ENCODE results near the gene ENC1. TPM values are rescaled to one million over a fixed set of nuclear protein-coding genes. Genes with fewer than 3 reads are reported as not detected.

ENC1 gene
- polyA plus RNA-seq, 1 of the 3 experiments (the other 2 are of a cell fraction) = 20.3 TPM

GRCh38 chr5:74638544-74638969, 2.0 kb downstream of the ENC1 start:
- Histone ChIP-seq H3K79me2 (ENCODE audit: insufficient read depth) (peaks cover 68% of the 10 kb centered on the region), H3K27me3 (ENCODE audit: insufficient read depth) (no peaks in the 10 kb centered on the region), H3K27ac (ENCODE audit: low read depth in 2 of 2, low read length in 1 of 2) (peak overlapping the region; percentile 11 to 90), H2AFZ (ENCODE audit: low read depth) (no peak overlapping the region), H3K4me1 (ENCODE audit: control insufficient read depth in 1 of 2, insufficient read depth in 2 of 2, low read depth in 1 of 2, low read length in 1 of 2) (peaks cover 21 to 25% of the 10 kb centered on the region in 2 experiments), H3K4me3 (ENCODE audit: low read depth in 2 of 2, low read length in 1 of 2) (peak overlapping the region; percentile 84 to 87), H3K9me3 (no peaks in the 10 kb centered on the region), H4K20me1 (ENCODE audit: insufficient read depth) (peaks cover 51% of the 10 kb centered on the region), H3K4me2 (peak overlapping the region; percentile 96), H3K36me3 (replicated peaks in 1 of 2; ENCODE audit: control insufficient read depth in 1 of 2, insufficient read depth in 2 of 2, low read length in 1 of 2) (peaks cover 20 to 30% of the 10 kb centered on the region in 2 experiments), H3K9ac (peak overlapping the region; percentile 94), H3K9me2 (no peaks in the 10 kb centered on the region), H3F3A (replicated peaks; ENCODE audit: insufficient read depth) (peaks cover 42% of the 10 kb centered on the region)
- POLR2A ChIA-PET = no interaction called here
- TF ChIP-seq RCOR1 (IDR thresholded peaks at IDR 0.05; ENCODE audit: low read length) (no peak), TCF12 (IDR thresholded peaks at IDR 0.05) (no peak), EP300 (IDR thresholded peaks at IDR 0.05; ENCODE audit: borderline replicate concordance in 1 of 2, low read depth in 1 of 2, low read length in 1 of 2) (no peak), FOXM1 (IDR thresholded peaks at IDR 0.05; ENCODE audit: low read depth) (no peak), TEAD4 (IDR thresholded peaks at IDR 0.05; ENCODE audit: borderline replicate concordance, insufficient read depth) (no peak), SMC3 (IDR thresholded peaks at IDR 0.05; ENCODE audit: low read depth, low read length) (no peak), RAD21 (IDR thresholded peaks at IDR 0.05; ENCODE audit: low read length) (no peak), PBX3 (IDR thresholded peaks at IDR 0.05) (no peak), ELF1 (IDR thresholded peaks at IDR 0.05) (no peak), EZH2phosphoT487 (IDR thresholded peaks at IDR 0.05; ENCODE audit: borderline replicate concordance, low read depth) (no peak), FOSL2 (IDR thresholded peaks at IDR 0.05; ENCODE audit: borderline replicate concordance, low read depth) (no peak), ZBTB33 (IDR thresholded peaks at IDR 0.05; ENCODE audit: borderline replicate concordance, low read depth) (no peak), SIN3A (IDR thresholded peaks at IDR 0.05; ENCODE audit: borderline replicate concordance, low read depth, low read length) (no peak), USF1 (IDR thresholded peaks at IDR 0.05; ENCODE audit: borderline replicate concordance, low read depth) (no peak), USF2 (IDR thresholded peaks at IDR 0.05; ENCODE audit: borderline replicate concordance, low read depth, low read length) (no peak), CTCF (IDR thresholded peaks at IDR 0.05) (no peak), TAF1 (IDR thresholded peaks at IDR 0.05; ENCODE audit: borderline replicate concordance, low read depth, low read length) (no peak), GABPA (IDR thresholded peaks at IDR 0.05; ENCODE audit: low read depth) (no peak), GATA2 (CRISPR knock-in tag; IDR thresholded peaks at IDR 0.05) (no peak)
- CTCF ChIA-PET = interaction anchor here (1.5 to 9.2 kb wide), 4 partner anchors 10 to 736 kb away, joined by 3 to 124 read pairs (median 6); no protein-coding TSS in a partner anchor
- WGBS (ENCODE audit: low lambda C conversion rate) = 88% methylated on average over 1 of the region's 1 CpG
- DNase-seq = no peak
